Measurements from ENCODE around the gene TRAIP. TPM values are rescaled to one million over a fixed set of nuclear protein-coding genes. Genes with fewer than 3 reads are reported as not detected.

TRAIP gene
- total RNA-seq, 1 donor from 2014 or later: 17.4 TPM

DNA sequence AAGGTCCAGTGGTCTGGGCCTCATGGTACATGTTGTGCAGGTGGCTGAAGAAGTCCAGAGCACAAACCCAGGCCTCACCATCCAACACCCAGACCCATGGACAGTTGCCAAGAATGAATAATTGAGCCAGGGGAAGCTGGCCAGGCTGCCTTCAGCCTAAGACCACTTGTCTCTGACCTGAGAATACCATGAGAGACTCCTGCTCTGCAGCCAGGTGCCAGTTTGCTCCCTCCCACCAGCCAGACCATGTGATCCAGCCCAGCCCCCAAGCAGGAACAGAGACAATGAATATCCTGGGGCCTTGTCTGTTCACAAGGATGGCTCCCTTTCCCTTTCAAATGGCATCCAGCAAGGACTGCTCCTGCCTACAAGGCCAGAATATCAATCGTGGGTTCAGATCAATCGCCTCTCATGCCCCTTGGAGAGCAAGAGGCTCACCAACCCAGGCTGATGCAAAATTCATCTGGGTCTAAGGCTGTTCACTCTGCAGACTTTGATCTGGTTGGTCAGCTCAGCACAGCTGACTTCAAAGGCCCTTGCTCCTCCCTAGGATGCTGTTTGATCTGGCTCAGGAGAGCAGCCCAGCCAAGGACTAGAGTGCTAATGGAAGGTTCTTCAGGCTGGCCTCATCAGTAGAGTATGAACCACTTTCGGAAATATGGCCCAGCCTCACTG lies 13.4 kb downstream of the TRAIP start:
- Histone ChIP-seq H3K36me3 (no peaks in the 10 kb centered on the region), H3K27me3 (no peaks in the 10 kb centered on the region), H3K27ac (no peak overlapping the region), H3K9me3 (no peaks in the 10 kb centered on the region), H3K4me3 (no peak overlapping the region), H3K4me1 (peaks cover 6% of the 10 kb centered on the region)
- TF ChIP-seq, protein P1, sequence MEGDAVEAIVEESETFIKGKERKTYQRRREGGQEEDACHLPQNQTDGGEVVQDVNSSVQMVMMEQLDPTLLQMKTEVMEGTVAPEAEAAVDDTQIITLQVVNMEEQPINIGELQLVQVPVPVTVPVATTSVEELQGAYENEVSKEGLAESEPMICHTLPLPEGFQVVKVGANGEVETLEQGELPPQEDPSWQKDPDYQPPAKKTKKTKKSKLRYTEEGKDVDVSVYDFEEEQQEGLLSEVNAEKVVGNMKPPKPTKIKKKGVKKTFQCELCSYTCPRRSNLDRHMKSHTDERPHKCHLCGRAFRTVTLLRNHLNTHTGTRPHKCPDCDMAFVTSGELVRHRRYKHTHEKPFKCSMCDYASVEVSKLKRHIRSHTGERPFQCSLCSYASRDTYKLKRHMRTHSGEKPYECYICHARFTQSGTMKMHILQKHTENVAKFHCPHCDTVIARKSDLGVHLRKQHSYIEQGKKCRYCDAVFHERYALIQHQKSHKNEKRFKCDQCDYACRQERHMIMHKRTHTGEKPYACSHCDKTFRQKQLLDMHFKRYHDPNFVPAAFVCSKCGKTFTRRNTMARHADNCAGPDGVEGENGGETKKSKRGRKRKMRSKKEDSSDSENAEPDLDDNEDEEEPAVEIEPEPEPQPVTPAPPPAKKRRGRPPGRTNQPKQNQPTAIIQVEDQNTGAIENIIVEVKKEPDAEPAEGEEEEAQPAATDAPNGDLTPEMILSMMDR (IDR thresholded peaks at IDR 0.05): no peak
- no peak for TF ChIP-seq POLR2A (IDR thresholded peaks at IDR 0.05)
- TF ChIP-seq POLR2AphosphoS5 (IDR thresholded peaks at IDR 0.05; ENCODE audit: insufficient read depth in 1 of 2, low read depth in 1 of 2): no peak
- intact Hi-C loops (cut with DNase I): loop anchor here (5.0 to 10.0 kb wide), 2 partner anchors 41 to 118 kb away; partner anchors contain the start of genes GMPPB and INKA1
- no peak for DNase-seq (ENCODE audit: extremely low spot score in 2 of 2)

DNA sequence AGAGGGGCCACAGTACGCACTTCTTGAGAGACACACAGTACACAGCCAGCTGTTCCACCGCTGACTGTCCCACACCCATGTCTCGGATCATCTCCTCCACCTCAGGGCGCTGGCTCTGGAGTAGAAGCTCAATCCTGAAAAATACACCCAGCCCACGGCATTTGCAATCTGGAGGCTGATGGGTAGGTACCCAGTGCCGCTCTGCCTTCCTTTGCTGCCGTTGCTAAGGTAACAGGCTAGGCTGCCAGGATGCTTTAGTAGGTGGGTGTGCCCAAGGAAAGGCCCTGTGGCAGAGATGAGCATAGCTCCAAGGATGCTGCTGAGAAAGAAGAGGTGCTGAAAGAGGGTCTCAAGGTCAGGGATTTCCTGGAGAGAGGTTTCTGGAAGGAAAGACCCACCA lies 14.6 kb downstream of the TRAIP start:
- Histone ChIP-seq H3K27ac (no peak overlapping the region), H3K36me3 (no peaks in the 10 kb centered on the region), H3K27me3 (no peaks in the 10 kb centered on the region), H3K4me1 (peaks cover 6% of the 10 kb centered on the region), H3K4me3 (no peak overlapping the region), H3K9me3 (no peaks in the 10 kb centered on the region)
- intact Hi-C loops (cut with DNase I): loop anchor here (5.0 to 10.0 kb wide), 2 partner anchors 40 to 117 kb away; partner anchors contain the start of genes GMPPB and INKA1
- DNase-seq (ENCODE audit: extremely low spot score in 2 of 2): no peak
- no peak for TF ChIP-seq POLR2A (IDR thresholded peaks at IDR 0.05)
- TF ChIP-seq, protein P1 (IDR thresholded peaks at IDR 0.05): no peak
- TF ChIP-seq POLR2AphosphoS5 (IDR thresholded peaks at IDR 0.05; ENCODE audit: insufficient read depth in 1 of 2, low read depth in 1 of 2): no peak

DNA sequence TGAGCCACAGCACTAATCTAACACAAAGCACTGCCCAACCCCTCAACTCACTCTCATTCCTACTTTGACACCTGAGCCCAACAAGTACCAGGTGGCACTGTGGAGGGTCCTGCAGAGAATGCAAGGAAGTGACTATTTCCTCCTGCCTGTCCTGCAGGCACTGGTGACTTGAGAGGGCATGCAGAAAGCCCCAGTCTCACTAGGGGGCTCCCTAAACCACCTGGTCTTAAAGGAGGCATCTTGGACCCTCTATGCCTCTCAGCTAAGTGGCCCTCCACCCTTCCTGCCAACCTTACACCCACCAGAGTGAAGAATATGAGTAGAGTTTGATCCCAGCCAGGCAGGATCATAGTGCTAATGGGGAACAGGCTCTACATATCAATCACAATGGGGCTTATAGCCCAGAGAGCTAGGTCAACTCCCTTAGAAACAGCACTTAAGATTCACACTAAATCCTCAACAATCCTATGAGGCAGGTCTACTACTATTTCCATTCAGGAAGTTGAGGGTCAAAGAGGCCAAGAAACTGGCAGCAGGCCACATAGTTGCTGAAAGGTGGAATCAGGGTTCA lies 15.2 kb downstream of the TRAIP start:
- intact Hi-C loops (cut with DNase I): loop anchor here (5.0 to 10.0 kb wide), 2 partner anchors 39 to 116 kb away; partner anchors contain the start of genes GMPPB and INKA1
- no peak overlapping the region for H3K4me3 ChIP-seq
- DNase-seq (ENCODE audit: extremely low spot score in 2 of 2): no peak
- H3K27ac ChIP-seq: no peak overlapping the region
- H3K4me1 ChIP-seq: peaks cover 6% of the 10 kb centered on the region
- no peak for TF ChIP-seq POLR2A (IDR thresholded peaks at IDR 0.05)
- no peak for TF ChIP-seq POLR2AphosphoS5 (IDR thresholded peaks at IDR 0.05; ENCODE audit: insufficient read depth in 1 of 2, low read depth in 1 of 2)
- TF ChIP-seq, protein P1 (IDR thresholded peaks at IDR 0.05): no peak
- no peaks in the 10 kb centered on the region for H3K27me3 ChIP-seq
- H3K9me3 ChIP-seq: no peaks in the 10 kb centered on the region
- H3K36me3 ChIP-seq: no peaks in the 10 kb centered on the region

DNA sequence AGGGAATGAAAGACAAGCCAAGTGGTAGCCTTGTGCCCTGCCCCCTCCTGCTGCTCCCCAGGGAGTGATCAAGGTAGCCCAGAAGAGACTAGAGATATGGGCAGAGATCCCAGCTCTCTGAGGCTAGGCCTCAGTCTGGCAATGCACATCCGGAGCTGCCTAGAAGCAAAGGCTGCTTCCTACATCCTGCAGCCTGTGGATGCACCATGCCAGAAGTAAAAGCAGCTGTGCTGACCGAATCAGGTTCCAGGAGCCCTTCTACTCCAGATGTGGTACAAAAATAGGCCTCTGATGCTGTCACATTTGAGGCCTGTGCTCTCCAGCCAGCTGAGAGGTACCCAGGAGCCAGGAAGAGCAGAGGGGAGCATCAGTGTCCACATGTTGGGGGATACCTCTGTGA lies 16.0 kb downstream of the TRAIP start:
- H3K4me1 ChIP-seq: peaks cover 6% of the 10 kb centered on the region
- TF ChIP-seq, protein P1 (IDR thresholded peaks at IDR 0.05): no peak
- TF ChIP-seq POLR2AphosphoS5 (IDR thresholded peaks at IDR 0.05; ENCODE audit: insufficient read depth in 1 of 2, low read depth in 1 of 2) (no peak), POLR2A (IDR thresholded peaks at IDR 0.05) (no peak)

More for the DNA sequence above, 16.0 kb downstream of the TRAIP start:
- Histone ChIP-seq H3K4me3 (no peak overlapping the region), H3K27me3 (no peaks in the 10 kb centered on the region), H3K36me3 (no peaks in the 10 kb centered on the region), H3K9me3 (no peaks in the 10 kb centered on the region), H3K27ac (no peak overlapping the region)
- DNase-seq (ENCODE audit: extremely low spot score in 2 of 2): no peak
- intact Hi-C loops (cut with DNase I): loop anchor here (5.0 to 10.0 kb wide), 2 partner anchors 38 to 116 kb away; partner anchors contain the start of genes GMPPB and INKA1

Data from vagina (tissue), 2 donors.